GM12878 (cell line): ENCODE data around the gene HOXA1. TPM values are rescaled to one million over a fixed set of nuclear protein-coding genes. Genes with fewer than 3 reads are reported as not detected.
A peak's percentile ranks its signal among the peaks of the same experiment; 100 is the strongest.

Experiments
- ATAC-seq: fragments of 200-7000 bp; cut with Tn5 transposase; 3 replicates; pipeline ENCODE4 v1.9.1; 2020; ENCODE audit warnings: mild to moderate bottlenecking, moderate library complexity
- Bru-seq: library from RNA; stranded (reverse); fragments of 400-500 nt; gene quantifications from one replicate; lab custom pipeline; 2021; lab: Mats Ljungman, UMichigan
- BruChase-seq, 2 experiments: library from RNA; stranded (reverse); fragments of 400-500 nt; gene quantifications; one replicate each; lab custom pipeline; 2021; lab: Mats Ljungman, UMichigan
- BruUV-seq: library from RNA; stranded (reverse); fragments of 400-500 nt; replicated peaks from 2 replicates; lab custom pipeline; 2021; lab: Mats Ljungman, UMichigan
- CTCF ChIA-PET: fragments of 300-600 bp; sonication (Branson Sonifier 250); formaldehyde crosslinking; extraction: SDS; loops from one replicate; lab custom pipeline; 2021; ENCODE audit warnings: inconsistent platforms; lab: Yijun Ruan, JAX
- POLR2A ChIA-PET: fragments of 350-600 bp; formaldehyde crosslinking; extraction: SDS; loops from one replicate; lab custom pipeline; 2021; ENCODE audit warnings: inconsistent platforms; lab: Charles Lee
- RAD21 ChIA-PET: fragments of 300-600 bp; sonication (Branson Sonifier 250); formaldehyde crosslinking; loops from one replicate; lab custom pipeline; 2023; ENCODE audit warnings: antibody characterized with exemption; ENCODE audit not compliant: unreplicated experiment; lab: Charles Lee
- SMC1A ChIA-PET: fragments of 300-600 bp; sonication (Branson Sonifier 250); formaldehyde crosslinking; loops from one replicate; lab custom pipeline; 2023; ENCODE audit not compliant: unreplicated experiment, uncharacterized antibody; lab: Charles Lee
- DNase-seq: peaks from one replicate; pipeline ENCODE4 v3.0.0-alpha.2; 2011; ENCODE audit warnings: low read depth, low spot score
- FAIRE-seq: peaks from 3 replicates; lab custom pipeline; 2011; peaks lifted over from hg19 to GRCh38; lab: Jason Lieb, UNC
- H2AFZ ChIP-seq: 2 replicates; pipeline ENCODE4 v1.6.0; 2011; ENCODE audit warnings: low read depth, low read length, control low read depth; ENCODE audit not compliant: control insufficient read depth
- H3K27ac ChIP-seq: 2 replicates; pipeline ENCODE4 v1.5.1; 2011; ENCODE audit warnings: control low read depth; ENCODE audit not compliant: control insufficient read depth, insufficient read depth
- H3K27me3 ChIP-seq, 2 experiments: replicated peaks in 1 of 2; 2 replicates each; pipeline versions ENCODE4 v1.6.0 to v1.6.1; 2011; ENCODE audit warnings: low read length in 1 of 2; ENCODE audit not compliant: control insufficient read depth in 2 of 2, insufficient read depth in 2 of 2
- H3K36me3 ChIP-seq, 2 experiments: 2 replicates each; pipeline ENCODE4 v1.5.1; 2011; ENCODE audit warnings: low read length in 1 of 2; ENCODE audit not compliant: control insufficient read depth in 2 of 2, insufficient read depth in 2 of 2
- H3K4me1 ChIP-seq: 2 replicates; pipeline ENCODE4 v1.6.1; 2011; ENCODE audit warnings: mild to moderate bottlenecking, low read length, moderate library complexity, mixed read lengths; ENCODE audit not compliant: control insufficient read depth, insufficient read depth
- H3K4me2 ChIP-seq: 2 replicates; pipeline ENCODE4 v1.6.0; 2011; ENCODE audit warnings: control low read depth; ENCODE audit not compliant: control insufficient read depth, insufficient read depth
- H3K4me3 ChIP-seq: fragments of 200-600 bp; sonication (generic); 2 replicates; pipeline ENCODE4 v1.5.1; 2016
- H3K79me2 ChIP-seq: 2 replicates; pipeline ENCODE4 v1.6.0; 2011; ENCODE audit warnings: low read length; ENCODE audit not compliant: control insufficient read depth, insufficient read depth
- H3K9ac ChIP-seq: 2 replicates; pipeline ENCODE4 v1.8.0; 2011; ENCODE audit warnings: low read length, control low read depth, mixed read lengths; ENCODE audit not compliant: control insufficient read depth, insufficient read depth
- H3K9me3 ChIP-seq: replicated peaks from 3 replicates; pipeline ENCODE4 v1.5.1; 2011; ENCODE audit warnings: mild to moderate bottlenecking, low read length; ENCODE audit not compliant: control insufficient read depth, insufficient read depth
- H4K20me1 ChIP-seq: 2 replicates; pipeline ENCODE4 v1.6.0; 2011; ENCODE audit not compliant: control insufficient read depth, insufficient read depth
- CBX3 ChIP-seq: fragments of 200-600 bp; sonication (generic); IDR thresholded peaks from 2 replicates; pipeline ENCODE4 v1.6.1; 2016; ENCODE audit warnings: low read depth, borderline replicate concordance
- CREB1 ChIP-seq: IDR thresholded peaks from 2 replicates; pipeline ENCODE4 v1.6.1; 2012; ENCODE audit warnings: low read depth, mild to moderate bottlenecking, inconsistent platforms
- HDAC2 ChIP-seq: fragments of 200-600 bp; sonication (generic); IDR thresholded peaks from 2 replicates; pipeline ENCODE4 v1.6.1; 2017
- NBN ChIP-seq: fragments of 450-650 bp; IDR thresholded peaks from 2 replicates; pipeline ENCODE4 v1.6.1; 2016
- NKRF ChIP-seq: fragments of 450-650 bp; conservative IDR thresholded peaks from 2 replicates; pipeline ENCODE4 v1.6.1; 2017; ENCODE audit warnings: mild to moderate bottlenecking, moderate library complexity
- POLR2A ChIP-seq: IDR thresholded peaks from 2 replicates; pipeline ENCODE4 v1.6.1; 2011; ENCODE audit warnings: low read depth, mild to moderate bottlenecking, low read length
- WGBS: methylation state at CpG from one replicate; pipeline ENCODE4 v1.1.6; 2016; ENCODE audit warnings: low lambda C conversion rate; ENCODE audit not compliant: insufficient replicate concordance, insufficient coverage; ENCODE audit errors: missing lambda C conversion rate; 5-methylcytosine and 5-hydroxymethylcytosine counted together
- in situ Hi-C: fragments of 300-500 bp; cut with MboI; formaldehyde crosslinking; loops from 9 replicates; pipeline ENCODE4 v1.14.3; 2018; ENCODE audit warnings: mixed read lengths
- intact Hi-C: fragments of 100-400 bp; cut with micrococcal nuclease; formaldehyde crosslinking; loops from one replicate; pipeline ENCODE4 v1.14.2; 2022; ENCODE audit not compliant: unreplicated experiment
- long read RNA-seq, 2 experiments: library from polyadenylated mRNA; unstranded; transcript quantifications; one replicate each; pipeline ENCODE4 v2.0.0, GENCODE V29; 2019 to 2020
- polyA minus RNA-seq, 3 experiments: library from RNA; depleted of rRNA, polyadenylated mRNA; stranded (reverse); fragments of >200 nt; gene quantifications; 2 replicates each; pipeline ENCODE4 v1.2.3, GENCODE V29; 2011
- polyA plus RNA-seq, 11 experiments: library from polyadenylated mRNA; depleted of rRNA in 4 of 11; unstranded in 6 of 11; stranded (reverse) in 5 of 11; fragments of >200 nt; fragmentation: Nextera tagmentation in 4 of 11; fragmentation: Illumina TruSeq in 1 of 11; extraction: Ambion mirVana in 4 of 11; extraction: Trizol in 1 of 11; gene quantifications; 1 replicate in 1 of 11; 2 replicates in 10 of 11; pipeline versions ENCODE4 v1.2.1 to v1.2.3, GENCODE V29; 2011 to 2016; ENCODE audit warnings: inconsistent platforms in 2 of 11, missing spikeins in 2 of 11, low read depth in 1 of 11
- total RNA-seq, 4 experiments: library from RNA; depleted of rRNA in 3 of 4; stranded (reverse); fragments of >200 nt in 3 of 4; fragmentation: Illumina TruSeq in 1 of 4; extraction: Trizol in 1 of 4; gene quantifications; 2 replicates each; pipeline versions ENCODE4 v1.2.1 to v1.2.3, GENCODE V29; 2013 to 2021
- TF ChIP-seq, protein P1 (sequence below): IDR thresholded peaks from 2 replicates; pipeline ENCODE4 v1.6.1; 2011; ENCODE audit warnings: mild to moderate bottlenecking, low read depth, low read length, moderate library complexity; ENCODE audit not compliant: insufficient replicate concordance
- TF ChIP-seq, protein P2 (sequence below): IDR thresholded peaks from 2 replicates; pipeline ENCODE4 v1.6.1; 2011; ENCODE audit warnings: borderline replicate concordance, low read depth, mild to moderate bottlenecking, moderate library complexity, mixed read lengths, low read length; ENCODE audit not compliant: insufficient read depth; ENCODE audit errors: extremely low read length
- TF ChIP-seq, protein P3 (sequence below): IDR thresholded peaks from 2 replicates; pipeline ENCODE4 v1.6.1; 2012; ENCODE audit warnings: low read depth, low read length, improper control_type of control experiment

The HOXA1 gene
- not detected in 2 replicates for total RNA-seq (2013; cell fraction: nucleolus; rRNA removed)
- 0.17 TPM in 1 of 2 replicates, not detected in the other for total RNA-seq (2014; rRNA removed)
- total RNA-seq (2014; rRNA removed; fragmentation: Illumina TruSeq; extraction: Trizol) = not detected in 2 replicates
- 0.23 TPM in 1 of 2 replicates, not detected in the other for total RNA-seq (2021)
- polyA plus RNA-seq (2011; ENCODE audit: low read depth) = not detected
- polyA plus RNA-seq (2011; rRNA removed) = 1.7 and 1.9 TPM in 2 replicates
- 1.6 and 1.7 TPM in 2 replicates for polyA plus RNA-seq (2011; cell fraction: cytosol; rRNA removed)
- polyA plus RNA-seq (2011; cell fraction: nucleus; rRNA removed) = 2.5 and 3.7 TPM in 2 replicates
- 0.18 and 0.22 TPM in 2 replicates for polyA plus RNA-seq (2012)
- 0.18 and 0.33 TPM in 2 replicates for polyA plus RNA-seq (2014; fragmentation: Illumina TruSeq; extraction: Trizol)
- under 1 TPM in 1 of 2 experiments, not detected in 1; 0.10 TPM for polyA plus RNA-seq (2014; fragmentation: Nextera tagmentation; extraction: Ambion mirVana)
- 0.06 and 0.28 TPM in 2 replicates for polyA plus RNA-seq (2014; rRNA removed)
- under 1 TPM in 1 of 2 experiments, not detected in 1; 0.29 TPM for polyA plus RNA-seq (2016; fragmentation: Nextera tagmentation; extraction: Ambion mirVana)
- 0.95 and 1.3 TPM in 2 replicates for polyA minus RNA-seq (2011; rRNA and poly(A)+ RNA removed)
- polyA minus RNA-seq (2011; cell fraction: cytosol; rRNA and poly(A)+ RNA removed) = 0.42 and 0.53 TPM in 2 replicates
- polyA minus RNA-seq (2011; cell fraction: nucleus; rRNA and poly(A)+ RNA removed) = 2.2 and 2.7 TPM in 2 replicates
- Bru-seq, nascent RNA = percentile 47 among the genes with signal in this experiment
- percentile 39 among the genes with signal in this experiment for BruChase-seq, experiment 1, labeled RNA remaining after a 6-hour chase
- BruChase-seq, experiment 2, labeled RNA remaining after a 2-hour chase = percentile 46 among the genes with signal in this experiment
- long read RNA-seq, experiment 1, partial matches to known transcripts = 0 of 1 reads
- long read RNA-seq, experiment 1, other reads (novel, unspliced or antisense) = 0 of 1 reads
- long read RNA-seq, experiment 2 = 0 reads

DNA sequence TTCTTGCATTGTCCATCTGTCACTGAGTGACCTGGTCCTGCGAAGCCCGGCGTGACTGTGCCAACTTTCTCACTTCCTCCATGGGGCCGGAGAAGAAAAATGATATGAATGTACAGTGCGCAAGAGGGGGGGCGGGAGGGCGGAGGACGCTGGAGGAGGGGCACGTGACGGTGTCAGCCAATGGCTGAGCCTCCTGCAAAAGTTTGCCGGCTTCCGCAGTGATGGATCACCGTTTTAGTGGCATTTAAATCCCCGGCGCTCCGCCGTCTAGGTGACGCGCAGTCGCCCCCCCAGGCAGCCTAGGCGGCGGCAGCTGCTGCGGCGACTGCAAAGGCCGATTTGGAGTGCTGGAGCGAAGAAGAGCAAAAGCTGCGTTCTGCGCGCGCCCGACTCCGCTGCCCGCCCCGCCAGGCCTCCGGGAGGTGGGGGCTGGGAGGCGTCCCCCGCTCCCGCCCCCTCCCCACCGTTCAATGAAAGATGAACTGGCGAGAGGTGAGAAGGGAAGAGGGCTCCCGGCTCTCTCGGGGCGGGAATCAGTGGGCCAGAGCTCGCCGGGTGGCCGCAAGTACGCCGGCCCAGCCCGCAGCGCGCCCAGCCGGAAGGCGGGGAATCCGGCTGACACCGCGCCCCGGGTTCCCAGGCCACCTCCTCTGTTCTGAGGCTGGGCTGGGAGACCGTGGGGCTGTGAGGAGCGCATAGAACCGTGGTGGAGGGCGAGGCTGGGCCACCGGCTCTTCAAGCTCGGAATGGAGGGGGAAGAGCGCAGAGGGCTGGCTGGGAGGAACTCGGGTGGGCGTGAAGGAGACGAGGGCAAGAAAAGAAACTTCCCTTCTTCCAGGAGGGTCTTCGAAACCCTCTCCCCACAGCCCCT, at the start of gene HOXA1:
Gene HOXA1 (minus strand): TSS at position 104 of the 871 bp plus-strand sequence. CDS start 88 bp downstream, at position 16.
- Histone ChIP-seq H3K27ac (no peak within 1 kb of the TSS), H3K4me3 (peak within 1 kb of the TSS; percentile 92), H3K79me2 (no peaks in the 10 kb centered on the region), H3K36me3 (no peaks in the 10 kb centered on the region), H3K4me2 (peak within 1 kb of the TSS; percentile 94), H3K9ac (peak within 1 kb of the TSS; percentile 56), H3K4me1 (peaks cover 6% of the 10 kb centered on the region), H4K20me1 (no peaks in the 10 kb centered on the region), H3K27me3 (peaks cover 0 to 7% of the 10 kb centered on the region in 2 experiments; a peak in 3 of 4 replicates), H2AFZ (peak within 1 kb of the TSS; percentile 82), H3K9me3 (no peaks in the 10 kb centered on the region)
- in situ Hi-C loops (no loop called here), intact Hi-C loops (loop anchor here (2.0 kb wide), 1 partner anchor 239 kb away; no protein-coding TSS in a partner anchor)
- DNase-seq (peak; percentile 48), ATAC-seq (peak; percentile 92), FAIRE-seq (peak; percentile 83)
- CTCF ChIA-PET = interaction anchor here (0.6 to 2.2 kb wide), 10 partner anchors 9 to 416 kb away, joined by 3 to 10 read pairs (median 4); partner anchors contain the start of gene HOXA3
- POLR2A ChIA-PET = interaction anchor here (0.7 to 2.5 kb wide), 7 partner anchors 11 to 412 kb away, joined by 3 to 15 read pairs (median 4); partner anchors contain the start of gene SKAP2
- SMC1A ChIA-PET = interaction anchor here (0.6 to 7.9 kb wide), 10 partner anchors 10 to 242 kb away, joined by 3 to 110 read pairs (median 4); no protein-coding TSS in a partner anchor
- RAD21 ChIA-PET = interaction anchor here (0.6 to 2.4 kb wide), 17 partner anchors 9 to 406 kb away, joined by 3 to 23 read pairs (median 4); partner anchors contain the start of gene SKAP2
- TSS peak; percentile 63 for BruUV-seq
- under 1% methylated on average over 60 of the region's 68 CpGs for WGBS
- TF ChIP-seq NKRF (peak; percentile 71), CREB1 (peak; percentile 21; the same call in 1 of the 2 replicates), CBX3 (no peak), POLR2A (peak; percentile 65), NBN (0 out of 2 replicates have a peak, but pooled peaks have one; percentile 13), HDAC2 (no peak)
- TF ChIP-seq, protein P1, sequence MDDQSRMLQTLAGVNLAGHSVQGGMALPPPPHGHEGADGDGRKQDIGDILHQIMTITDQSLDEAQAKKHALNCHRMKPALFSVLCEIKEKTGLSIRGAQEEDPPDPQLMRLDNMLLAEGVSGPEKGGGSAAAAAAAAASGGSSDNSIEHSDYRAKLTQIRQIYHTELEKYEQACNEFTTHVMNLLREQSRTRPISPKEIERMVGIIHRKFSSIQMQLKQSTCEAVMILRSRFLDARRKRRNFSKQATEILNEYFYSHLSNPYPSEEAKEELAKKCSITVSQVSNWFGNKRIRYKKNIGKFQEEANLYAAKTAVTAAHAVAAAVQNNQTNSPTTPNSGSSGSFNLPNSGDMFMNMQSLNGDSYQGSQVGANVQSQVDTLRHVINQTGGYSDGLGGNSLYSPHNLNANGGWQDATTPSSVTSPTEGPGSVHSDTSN = peak; percentile 72
- TF ChIP-seq, protein P2, sequence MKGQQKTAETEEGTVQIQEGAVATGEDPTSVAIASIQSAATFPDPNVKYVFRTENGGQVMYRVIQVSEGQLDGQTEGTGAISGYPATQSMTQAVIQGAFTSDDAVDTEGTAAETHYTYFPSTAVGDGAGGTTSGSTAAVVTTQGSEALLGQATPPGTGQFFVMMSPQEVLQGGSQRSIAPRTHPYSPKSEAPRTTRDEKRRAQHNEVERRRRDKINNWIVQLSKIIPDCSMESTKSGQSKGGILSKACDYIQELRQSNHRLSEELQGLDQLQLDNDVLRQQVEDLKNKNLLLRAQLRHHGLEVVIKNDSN = peak; percentile 91
- TF ChIP-seq, protein P3, sequence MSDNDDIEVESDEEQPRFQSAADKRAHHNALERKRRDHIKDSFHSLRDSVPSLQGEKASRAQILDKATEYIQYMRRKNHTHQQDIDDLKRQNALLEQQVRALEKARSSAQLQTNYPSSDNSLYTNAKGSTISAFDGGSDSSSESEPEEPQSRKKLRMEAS = 0 out of 2 replicates have a peak, but pooled peaks have one; percentile 46
